Activated T-cell treated with anti-CD3 and anti-CD28 coated beads, Interleukin-2, amount 50 U/mL, for 24 hours (primary cell): ENCODE results near the gene NAALADL2.

Source experiments
- DNase-seq: peaks from one replicate; pipeline ENCODE4 v3.0.0-alpha.2; 2020
- H3K27ac Mint-ChIP-seq: 2 replicates; pipeline ENCODE4 v1.8.0; 2020; ENCODE audit warnings: mild to moderate bottlenecking, mixed read lengths
- H3K27me3 Mint-ChIP-seq: 2 replicates; pipeline ENCODE4 v1.8.0; 2020; ENCODE audit warnings: mixed read lengths
- H3K36me3 Mint-ChIP-seq: 2 replicates; pipeline ENCODE4 v1.8.0; 2020; ENCODE audit warnings: low read depth, mixed read lengths
- H3K4me1 Mint-ChIP-seq: 2 replicates; pipeline ENCODE4 v1.8.0; 2020; ENCODE audit warnings: low read depth, mixed read lengths
- H3K4me3 Mint-ChIP-seq: 2 replicates; pipeline ENCODE4 v1.8.0; 2020; ENCODE audit warnings: mild to moderate bottlenecking, moderate library complexity, mixed read lengths
- H3K9me3 Mint-ChIP-seq: 2 replicates; pipeline ENCODE4 v1.8.0; 2020; ENCODE audit warnings: mixed read lengths

Gene NAALADL2

DNA sequence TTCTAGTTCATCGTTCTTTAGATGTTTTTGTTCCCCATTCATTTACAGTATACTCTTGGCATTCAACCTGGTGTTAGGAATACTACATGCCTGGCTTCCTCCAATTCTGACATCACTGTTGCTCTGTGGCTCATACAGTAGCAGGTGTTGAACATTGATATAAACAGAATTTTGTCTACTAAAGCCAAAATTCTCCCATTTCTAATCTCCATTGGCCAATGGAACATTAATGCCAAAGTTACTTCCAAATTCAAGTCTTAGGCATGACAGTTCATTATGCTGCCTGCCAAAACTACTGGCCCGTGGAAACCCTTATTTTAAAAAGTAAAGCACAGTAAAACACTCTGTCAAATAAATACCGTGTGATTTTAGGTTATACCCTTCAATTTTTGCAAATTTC lies 368.0 kb downstream of the NAALADL2 start:
- no peaks in the 10 kb centered on the region for H3K4me1 Mint-ChIP-seq
- H3K9me3 Mint-ChIP-seq, result no peaks in the 10 kb centered on the region
- no peaks in the 10 kb centered on the region for H3K27me3 Mint-ChIP-seq
- H3K27ac Mint-ChIP-seq, result no peak overlapping the region
- no peaks in the 10 kb centered on the region for H3K36me3 Mint-ChIP-seq
- no peak overlapping the region for H3K4me3 Mint-ChIP-seq
- no peak for DNase-seq

DNA sequence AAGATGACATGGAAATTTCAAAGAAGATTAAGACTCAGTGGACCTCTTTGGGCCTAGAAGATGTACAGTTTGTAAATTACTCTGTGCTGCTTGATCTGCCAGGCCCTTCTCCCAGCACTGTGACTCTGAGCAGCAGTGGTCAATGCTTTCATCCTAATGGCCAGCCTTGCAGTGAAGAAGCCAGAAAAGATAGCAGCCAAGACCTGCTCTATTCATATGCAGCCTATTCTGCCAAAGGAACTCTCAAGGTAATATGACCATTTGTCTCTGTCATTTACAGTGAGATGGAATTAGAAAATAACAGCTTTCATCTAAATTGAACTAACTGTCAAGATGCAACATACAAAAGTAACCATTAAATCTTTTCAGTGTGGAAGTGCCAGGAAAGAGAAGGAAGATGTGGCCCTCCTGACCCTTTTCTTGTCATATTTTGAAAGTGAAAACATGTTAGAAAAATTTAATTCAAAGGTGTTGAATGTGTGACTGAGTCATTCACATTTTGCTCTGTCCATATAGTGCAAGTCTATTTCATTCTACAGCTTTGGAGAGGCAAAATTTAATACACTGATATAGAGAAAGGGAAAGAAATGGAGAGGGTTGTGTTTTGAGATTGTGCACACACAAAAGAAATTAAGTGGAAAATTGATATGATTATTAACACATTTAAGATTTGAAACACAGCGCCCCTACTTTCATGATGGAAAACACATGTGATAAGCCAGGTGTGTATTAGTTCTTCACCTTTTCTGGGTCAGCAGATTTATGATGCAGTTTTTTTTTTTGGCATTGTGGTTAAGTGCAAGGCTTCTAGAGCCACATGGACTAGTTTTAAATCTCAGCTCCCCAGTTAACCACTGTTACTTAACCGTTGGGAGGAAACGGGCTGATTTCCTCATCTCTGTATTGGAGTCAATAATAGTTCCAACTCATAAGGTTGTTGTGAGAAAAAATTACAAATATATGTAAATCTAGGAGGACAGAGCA lies 375.1 kb downstream of the NAALADL2 start:
- no peaks in the 10 kb centered on the region for H3K4me1 Mint-ChIP-seq
- H3K27me3 Mint-ChIP-seq, result no peaks in the 10 kb centered on the region
- no peak overlapping the region for H3K4me3 Mint-ChIP-seq
- peaks cover 3% of the 10 kb centered on the region for H3K9me3 Mint-ChIP-seq
- DNase-seq, result no peak
- no peak overlapping the region for H3K27ac Mint-ChIP-seq
- no peaks in the 10 kb centered on the region for H3K36me3 Mint-ChIP-seq

DNA sequence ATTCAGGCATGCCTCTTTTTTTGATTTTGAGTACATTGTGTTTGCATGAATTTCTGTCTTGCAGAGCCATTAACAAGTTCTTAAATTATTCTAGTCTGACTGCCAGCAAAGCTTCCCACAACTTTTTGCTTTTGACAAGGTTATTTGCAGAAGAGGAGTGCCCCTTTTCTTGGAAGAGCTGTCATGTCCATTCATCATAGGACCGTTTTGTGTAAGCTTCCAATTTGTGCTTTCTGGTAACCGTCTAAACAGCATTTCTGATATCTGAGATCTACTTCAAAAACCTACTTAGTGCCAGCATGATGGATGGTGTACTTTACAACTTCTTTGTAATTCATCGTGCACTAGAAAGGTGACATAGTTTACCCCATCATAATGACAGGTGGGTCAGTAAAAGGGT lies 379.7 kb downstream of the NAALADL2 start:
- Mint-ChIP-seq H3K4me3 (no peak overlapping the region), H3K9me3 (peaks cover 3% of the 10 kb centered on the region), H3K27me3 (no peaks in the 10 kb centered on the region), H3K27ac (no peak overlapping the region), H3K4me1 (no peaks in the 10 kb centered on the region), H3K36me3 (no peaks in the 10 kb centered on the region)
- no peak for DNase-seq

DNA sequence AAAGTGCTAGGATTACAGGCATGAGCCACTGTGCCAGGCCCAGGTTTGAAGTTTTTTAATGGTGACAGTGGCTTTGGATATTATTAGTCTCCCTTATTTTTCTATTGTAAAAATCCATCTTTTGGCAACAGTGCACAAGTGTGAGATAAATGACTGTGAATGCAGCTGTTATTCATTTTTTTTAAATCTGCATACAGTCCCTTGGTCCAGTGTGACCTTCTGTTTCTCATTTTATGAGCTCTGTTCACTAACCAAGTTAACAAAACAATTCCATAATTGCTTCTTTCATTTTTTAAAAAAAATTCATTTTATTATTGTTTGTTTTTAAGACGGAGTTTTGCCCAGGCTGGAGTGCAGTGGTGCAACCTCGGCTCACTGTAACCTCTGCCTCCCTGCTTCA lies 381.8 kb downstream of the NAALADL2 start:
- no peak for DNase-seq
- no peak overlapping the region for H3K4me3 Mint-ChIP-seq
- H3K27me3 Mint-ChIP-seq, result no peaks in the 10 kb centered on the region
- no peaks in the 10 kb centered on the region for H3K36me3 Mint-ChIP-seq
- no peaks in the 10 kb centered on the region for H3K4me1 Mint-ChIP-seq
- H3K9me3 Mint-ChIP-seq, result no peaks in the 10 kb centered on the region
- no peak overlapping the region for H3K27ac Mint-ChIP-seq

DNA sequence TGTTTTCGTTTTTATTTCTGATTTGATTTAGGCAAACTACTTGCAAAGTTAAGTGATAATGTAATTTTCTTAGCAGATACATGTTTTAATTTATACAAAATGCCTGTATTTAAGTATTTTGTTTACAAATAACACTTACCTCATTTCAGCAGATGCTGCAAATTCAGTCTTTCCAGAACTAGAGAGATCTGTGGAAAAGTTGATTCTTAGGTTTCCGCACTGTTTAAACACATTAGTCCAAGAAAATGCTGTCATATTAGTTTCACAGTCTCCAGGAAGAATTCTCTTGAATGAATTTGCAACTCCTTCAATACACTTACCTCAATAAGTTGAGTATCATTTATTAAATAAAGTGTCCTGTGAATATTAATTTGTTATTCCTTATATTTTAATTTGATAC lies 383.1 kb downstream of the NAALADL2 start:
- Mint-ChIP-seq H3K27ac (no peak overlapping the region), H3K27me3 (no peaks in the 10 kb centered on the region), H3K4me1 (no peaks in the 10 kb centered on the region), H3K36me3 (no peaks in the 10 kb centered on the region), H3K9me3 (no peaks in the 10 kb centered on the region), H3K4me3 (no peak overlapping the region)
- no peak for DNase-seq

DNA sequence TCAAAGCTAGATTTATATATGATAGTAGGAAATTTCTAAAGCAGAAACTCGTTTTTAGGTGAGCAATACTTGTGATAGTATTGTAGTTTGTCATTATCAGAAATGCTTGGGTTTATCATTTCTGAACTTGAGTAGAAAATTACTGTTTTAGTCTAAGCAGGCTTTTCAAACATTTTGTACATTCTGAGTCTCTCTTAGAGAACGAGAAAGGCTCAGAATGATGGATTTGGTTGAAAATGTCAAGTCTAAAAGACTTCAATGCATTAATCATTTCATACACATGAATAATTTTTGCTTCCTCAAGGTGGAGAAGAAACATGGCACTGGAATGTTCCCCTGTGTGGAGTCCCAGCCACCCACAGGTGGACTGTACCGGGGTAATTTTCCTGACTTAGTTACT lies 387.1 kb downstream of the NAALADL2 start:
- H3K36me3 Mint-ChIP-seq, result no peaks in the 10 kb centered on the region
- no peak overlapping the region for H3K4me3 Mint-ChIP-seq
- no peak overlapping the region for H3K27ac Mint-ChIP-seq
- no peaks in the 10 kb centered on the region for H3K4me1 Mint-ChIP-seq
- no peak for DNase-seq
- no peaks in the 10 kb centered on the region for H3K9me3 Mint-ChIP-seq
- H3K27me3 Mint-ChIP-seq, result no peaks in the 10 kb centered on the region

DNA sequence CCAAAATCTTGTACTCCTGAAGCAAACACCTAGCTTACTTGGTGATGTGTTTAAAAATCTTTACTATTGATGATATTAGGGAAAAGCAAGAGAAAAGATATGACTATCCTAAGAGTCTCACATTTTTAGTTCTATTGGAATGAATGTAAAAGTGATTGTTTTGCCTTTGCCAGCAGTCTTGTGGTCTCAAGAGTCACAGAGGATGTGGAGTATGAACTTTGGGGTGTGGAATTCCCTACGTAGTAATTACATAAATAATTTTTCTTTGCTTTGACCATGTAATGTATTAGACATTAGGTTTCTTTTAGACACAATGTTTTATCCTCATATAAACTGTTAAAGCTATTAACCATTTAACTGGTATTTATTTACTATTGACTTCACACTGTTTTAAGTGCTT lies 387.6 kb downstream of the NAALADL2 start:
- no peak for DNase-seq
- no peaks in the 10 kb centered on the region for H3K4me1 Mint-ChIP-seq
- no peaks in the 10 kb centered on the region for H3K36me3 Mint-ChIP-seq

DNA sequence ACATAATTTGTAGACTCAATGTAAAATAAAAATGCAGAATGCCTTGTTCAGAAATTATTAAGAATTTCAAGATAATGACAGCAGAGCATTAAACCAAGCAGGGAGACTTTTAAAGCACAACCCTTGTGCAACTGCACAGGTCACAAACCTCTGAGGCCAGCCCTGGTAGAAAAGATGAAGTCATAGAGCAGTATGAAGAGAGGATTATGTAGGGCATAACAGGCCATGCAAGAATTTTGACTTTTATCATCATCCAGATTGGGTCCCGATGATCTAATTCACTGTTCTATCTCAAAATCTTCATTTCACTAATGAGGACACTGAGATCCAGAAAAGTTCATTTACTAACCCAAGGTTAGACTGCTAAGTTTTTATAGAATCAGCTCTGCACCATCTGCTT lies 388.5 kb downstream of the NAALADL2 start:
- Mint-ChIP-seq H3K4me1 (no peaks in the 10 kb centered on the region), H3K9me3 (no peaks in the 10 kb centered on the region), H3K36me3 (no peaks in the 10 kb centered on the region), H3K27me3 (no peaks in the 10 kb centered on the region), H3K4me3 (no peak overlapping the region), H3K27ac (no peak overlapping the region)
- DNase-seq, result no peak

More for the DNA sequence above, 387.6 kb downstream of the NAALADL2 start:
- H3K9me3 Mint-ChIP-seq, result no peaks in the 10 kb centered on the region
- no peaks in the 10 kb centered on the region for H3K27me3 Mint-ChIP-seq
- no peak overlapping the region for H3K27ac Mint-ChIP-seq
- no peak overlapping the region for H3K4me3 Mint-ChIP-seq

DNA sequence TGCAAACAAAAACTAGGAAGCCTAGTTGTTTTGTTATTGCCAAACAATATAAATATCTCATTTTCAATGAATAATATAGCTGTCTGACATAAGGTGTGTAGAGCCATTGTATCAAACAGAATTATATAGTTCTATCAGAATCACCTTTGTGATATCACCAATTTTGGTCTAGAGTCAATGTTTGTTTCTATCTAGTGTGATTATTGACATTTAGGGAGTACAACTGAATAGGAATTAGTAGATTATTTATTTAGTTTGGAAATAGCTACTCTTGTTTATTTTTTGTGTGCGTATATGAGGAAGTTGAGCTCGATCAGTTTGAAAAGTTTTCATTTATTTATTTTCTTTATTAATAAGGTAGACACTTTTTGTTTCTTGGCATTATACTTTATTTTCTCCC lies 389.7 kb downstream of the NAALADL2 start:
- H3K4me1 Mint-ChIP-seq, result no peaks in the 10 kb centered on the region
- H3K9me3 Mint-ChIP-seq, result peaks cover 1% of the 10 kb centered on the region

DNA sequence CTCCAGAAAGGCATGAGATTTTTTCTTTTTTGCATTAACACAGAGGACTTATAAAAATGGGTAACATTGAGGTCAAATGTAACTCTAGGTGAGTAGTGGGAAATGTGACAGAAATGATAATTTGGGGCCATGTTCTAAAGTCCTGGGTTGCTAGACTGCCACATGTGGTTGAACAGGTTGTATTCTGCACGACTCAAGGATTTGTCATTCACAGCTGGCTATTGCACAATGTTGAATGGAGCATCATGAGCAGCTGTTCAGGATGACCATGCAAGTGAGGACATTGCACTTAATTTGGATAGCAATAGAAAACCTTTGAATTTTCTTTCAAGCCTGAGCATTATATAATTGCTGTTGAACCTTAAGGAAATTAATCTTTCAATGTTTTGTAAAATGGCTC lies 396.6 kb downstream of the NAALADL2 start:
- Mint-ChIP-seq H3K36me3 (no peaks in the 10 kb centered on the region), H3K4me1 (no peaks in the 10 kb centered on the region), H3K27ac (no peak overlapping the region), H3K9me3 (peaks cover 3% of the 10 kb centered on the region), H3K4me3 (no peak overlapping the region), H3K27me3 (no peaks in the 10 kb centered on the region)
- no peak for DNase-seq

More for the DNA sequence above, 389.7 kb downstream of the NAALADL2 start:
- no peak overlapping the region for H3K4me3 Mint-ChIP-seq
- DNase-seq, result no peak
- no peak overlapping the region for H3K27ac Mint-ChIP-seq
- no peaks in the 10 kb centered on the region for H3K27me3 Mint-ChIP-seq
- no peaks in the 10 kb centered on the region for H3K36me3 Mint-ChIP-seq

DNA sequence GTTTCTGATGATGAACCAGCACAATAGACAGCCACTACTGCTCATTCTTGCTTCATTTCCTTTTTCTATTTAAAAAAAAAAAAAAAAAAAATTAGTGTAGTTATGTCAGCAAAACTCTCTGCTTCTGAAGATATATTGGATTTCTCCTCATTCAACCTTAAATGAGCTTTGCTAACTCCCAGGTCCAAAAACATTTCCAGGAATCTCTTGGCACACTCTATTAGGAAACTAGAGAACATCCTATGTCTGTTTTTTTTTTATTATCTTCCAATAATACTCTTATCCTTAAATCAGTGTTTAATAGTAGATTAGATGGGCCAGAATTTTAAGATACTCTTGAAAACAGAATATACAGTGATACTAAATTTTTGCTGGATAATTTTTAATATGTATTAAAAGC lies 398.0 kb downstream of the NAALADL2 start:
- no peak overlapping the region for H3K27ac Mint-ChIP-seq
- H3K4me1 Mint-ChIP-seq, result no peaks in the 10 kb centered on the region
- no peaks in the 10 kb centered on the region for H3K36me3 Mint-ChIP-seq
- peaks cover 3% of the 10 kb centered on the region for H3K9me3 Mint-ChIP-seq
- DNase-seq, result no peak
- no peaks in the 10 kb centered on the region for H3K27me3 Mint-ChIP-seq
- no peak overlapping the region for H3K4me3 Mint-ChIP-seq

DNA sequence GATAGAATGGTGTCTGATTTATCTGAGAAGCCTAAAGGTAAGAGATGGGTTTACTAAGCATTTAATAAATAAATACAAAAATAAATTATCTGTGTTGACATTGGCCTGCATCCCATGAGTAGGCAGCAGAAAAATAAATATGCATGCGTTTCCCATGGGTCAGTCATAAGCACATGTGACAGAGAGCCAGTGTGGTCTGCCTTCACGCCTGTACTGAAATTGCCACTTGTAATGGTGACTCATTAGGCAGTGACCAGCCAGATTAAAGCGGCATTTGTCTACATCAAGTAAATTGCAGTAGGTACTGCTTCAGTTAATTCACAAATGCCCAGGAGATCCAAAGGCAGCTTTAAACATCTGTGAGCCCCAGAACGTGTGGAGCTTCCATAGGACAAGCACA lies 399.6 kb downstream of the NAALADL2 start:
- DNase-seq, result no peak
- no peaks in the 10 kb centered on the region for H3K27me3 Mint-ChIP-seq
- H3K9me3 Mint-ChIP-seq, result peaks cover 2% of the 10 kb centered on the region
- H3K4me1 Mint-ChIP-seq, result no peaks in the 10 kb centered on the region
- H3K36me3 Mint-ChIP-seq, result no peaks in the 10 kb centered on the region
- H3K4me3 Mint-ChIP-seq, result no peak overlapping the region
- H3K27ac Mint-ChIP-seq, result no peak overlapping the region

DNA sequence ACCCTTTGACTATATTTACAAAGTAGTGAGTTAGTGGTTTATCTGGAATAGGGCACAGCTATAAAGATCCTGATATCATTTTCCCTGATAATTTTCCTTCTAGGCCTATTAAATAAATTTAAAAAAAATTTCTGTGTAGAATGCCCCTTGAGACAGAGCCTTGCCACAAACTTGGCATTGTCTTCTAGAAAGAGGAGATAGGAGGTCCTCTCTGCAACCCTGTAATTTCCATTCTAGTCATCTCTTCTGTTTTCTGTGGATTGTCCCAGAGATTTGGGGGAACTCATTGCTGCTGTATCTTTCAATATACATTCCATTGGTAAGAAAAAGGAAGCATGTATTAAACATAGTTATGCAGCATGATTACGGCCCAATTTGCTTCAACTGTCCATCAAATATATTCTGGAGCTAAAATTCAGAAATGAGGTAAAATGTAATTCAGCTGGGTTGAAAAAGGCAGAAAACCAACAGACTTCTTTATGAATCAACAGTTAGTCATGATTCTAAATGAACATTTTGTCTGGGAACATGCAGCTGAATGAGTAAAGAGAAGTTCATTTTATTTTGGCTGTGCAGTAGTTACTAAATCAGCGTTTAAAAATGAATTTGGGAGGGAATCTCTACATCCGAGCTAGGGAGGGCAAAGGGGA lies 401.1 kb downstream of the NAALADL2 start:
- Mint-ChIP-seq H3K27me3 (no peaks in the 10 kb centered on the region), H3K36me3 (no peaks in the 10 kb centered on the region), H3K4me3 (no peak overlapping the region), H3K4me1 (no peaks in the 10 kb centered on the region), H3K27ac (no peak overlapping the region), H3K9me3 (no peaks in the 10 kb centered on the region)
- DNase-seq, result no peak

DNA sequence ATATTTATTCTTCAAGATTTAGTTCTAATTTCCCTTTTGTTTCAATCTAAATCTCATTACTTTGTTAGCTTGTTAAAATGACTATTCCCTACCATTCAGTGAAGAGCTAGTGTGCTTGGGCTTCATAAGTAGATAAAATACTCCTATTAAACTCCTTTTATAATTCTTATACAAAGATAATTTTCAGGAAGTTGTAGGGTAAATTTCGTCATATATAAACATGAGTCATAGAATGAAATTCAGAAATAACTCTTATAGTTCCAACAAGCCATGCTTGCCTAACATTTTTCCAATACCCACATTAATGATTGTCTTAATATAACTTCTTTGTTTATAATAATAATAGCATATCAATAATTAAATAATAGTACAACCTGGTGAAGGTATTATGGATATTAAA lies 407.3 kb downstream of the NAALADL2 start:
- Mint-ChIP-seq H3K27me3 (no peaks in the 10 kb centered on the region), H3K27ac (no peak overlapping the region), H3K9me3 (no peaks in the 10 kb centered on the region), H3K36me3 (no peaks in the 10 kb centered on the region), H3K4me3 (no peak overlapping the region), H3K4me1 (no peaks in the 10 kb centered on the region)
- DNase-seq, result no peak

DNA sequence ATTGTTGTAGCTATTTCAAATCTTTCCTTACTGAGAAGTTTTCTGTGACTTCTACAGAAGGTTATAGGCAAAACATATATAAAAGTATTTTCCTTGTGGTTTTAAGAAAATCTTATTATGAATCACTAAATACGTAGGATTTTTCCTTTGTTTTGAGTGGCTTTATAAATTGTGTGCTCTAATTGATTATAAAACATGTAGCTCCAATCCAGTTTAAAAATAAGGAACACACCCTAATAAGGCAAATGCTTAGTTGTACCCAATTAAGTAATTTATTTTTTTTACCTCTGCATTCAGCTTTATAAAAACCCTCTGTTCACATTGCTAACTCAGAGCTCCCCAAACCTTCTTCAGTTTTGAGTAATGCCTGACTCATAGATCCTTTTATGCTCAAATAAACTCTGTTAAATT lies 408.0 kb downstream of the NAALADL2 start:
- DNase-seq, result no peak
- no peak overlapping the region for H3K4me3 Mint-ChIP-seq
- H3K36me3 Mint-ChIP-seq, result no peaks in the 10 kb centered on the region
- no peak overlapping the region for H3K27ac Mint-ChIP-seq
- H3K27me3 Mint-ChIP-seq, result no peaks in the 10 kb centered on the region
- no peaks in the 10 kb centered on the region for H3K9me3 Mint-ChIP-seq
- no peaks in the 10 kb centered on the region for H3K4me1 Mint-ChIP-seq
